T-helper 2 cell treated with Interferon-gamma antibody and Interleukin-4, amounts not matched to agents 5 μg/mL and 100 μg/mL, for 36 hours (primary cell): Measurements from ENCODE around the gene SYNPR.

ENCODE experiments used
- DNase-seq: peaks from one replicate; pipeline ENCODE4 v3.0.0; 2021; ENCODE audit warnings: low spot score
- H3K27ac Mint-ChIP-seq: one replicate; pipeline ENCODE4 v1.8.0; 2021; ENCODE audit warnings: mild to moderate bottlenecking, mixed read lengths
- H3K27me3 Mint-ChIP-seq: one replicate; pipeline ENCODE4 v1.8.0; 2021; ENCODE audit warnings: low read depth, mixed read lengths
- H3K36me3 Mint-ChIP-seq: one replicate; pipeline ENCODE4 v1.8.0; 2021; ENCODE audit warnings: low read depth, mixed read lengths
- H3K4me1 Mint-ChIP-seq: one replicate; pipeline ENCODE4 v1.8.0; 2021; ENCODE audit warnings: low read depth, mixed read lengths
- H3K4me3 Mint-ChIP-seq: one replicate; pipeline ENCODE4 v1.8.0; 2022; ENCODE audit warnings: mild to moderate bottlenecking, moderate library complexity, mixed read lengths
- H3K9me3 Mint-ChIP-seq: one replicate; pipeline ENCODE4 v1.8.0; 2021; ENCODE audit warnings: mixed read lengths

Gene SYNPR

DNA sequence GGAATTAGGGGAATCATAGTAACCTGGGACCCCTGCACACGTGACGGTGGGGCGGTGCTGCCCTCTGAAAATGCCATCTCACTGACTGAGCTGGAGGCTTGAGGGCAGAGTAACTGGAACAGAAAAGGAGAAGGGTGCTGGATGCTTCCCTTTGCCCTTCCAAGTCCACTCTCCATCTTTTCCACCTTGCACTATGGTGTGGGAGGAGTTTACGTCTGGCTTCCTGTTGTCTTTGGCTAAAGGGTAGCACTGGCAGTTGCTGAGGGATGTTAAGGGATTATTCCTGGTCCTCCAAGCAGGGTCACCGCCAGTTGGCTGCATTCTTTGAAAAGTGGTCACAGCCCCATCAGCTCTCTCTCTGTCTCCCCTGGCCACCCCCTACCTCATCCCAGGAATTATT lies 245.0 kb downstream of the SYNPR start:
- no peaks in the 10 kb centered on the region for H3K27me3 Mint-ChIP-seq
- no peak for DNase-seq
- H3K27ac Mint-ChIP-seq = no peak overlapping the region
- H3K36me3 Mint-ChIP-seq = no peaks in the 10 kb centered on the region
- no peaks in the 10 kb centered on the region for H3K4me1 Mint-ChIP-seq
- H3K4me3 Mint-ChIP-seq = no peak overlapping the region
- H3K9me3 Mint-ChIP-seq = no peaks in the 10 kb centered on the region

DNA sequence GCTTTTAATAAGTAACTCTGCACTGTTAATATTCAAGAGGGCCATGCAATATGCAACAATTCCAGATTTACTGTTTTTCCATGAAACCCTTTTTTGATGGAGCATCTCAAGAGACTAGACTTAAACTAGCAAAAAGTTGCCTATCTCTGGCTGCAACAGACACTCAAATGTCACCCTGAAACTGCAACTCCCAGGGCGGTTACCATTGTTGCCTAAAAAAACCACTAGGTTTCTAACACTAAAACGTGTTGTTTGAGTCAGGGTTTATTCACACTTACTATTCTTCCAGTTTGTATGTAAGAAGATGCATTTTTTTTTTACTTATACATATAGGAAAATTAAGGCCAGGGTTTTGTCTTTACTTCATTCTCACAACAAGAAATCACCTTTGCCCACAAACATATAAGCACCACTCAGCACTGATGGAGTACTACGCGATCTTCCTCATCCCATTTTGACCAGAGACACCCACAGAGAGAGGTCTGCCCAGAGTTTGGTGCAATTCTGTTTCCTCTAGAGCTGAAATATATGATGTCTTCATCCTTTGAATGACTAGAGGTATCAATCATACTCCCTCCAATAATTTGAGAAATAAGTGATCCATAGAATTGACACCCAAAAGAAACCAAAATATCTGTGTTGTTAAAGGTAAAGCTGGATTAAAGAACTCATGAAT lies 250.4 kb downstream of the SYNPR start:
- no peaks in the 10 kb centered on the region for H3K4me1 Mint-ChIP-seq
- H3K4me3 Mint-ChIP-seq = no peak overlapping the region
- no peaks in the 10 kb centered on the region for H3K9me3 Mint-ChIP-seq
- H3K36me3 Mint-ChIP-seq = no peaks in the 10 kb centered on the region
- H3K27me3 Mint-ChIP-seq = no peaks in the 10 kb centered on the region
- no peak overlapping the region for H3K27ac Mint-ChIP-seq
- DNase-seq = no peak

DNA sequence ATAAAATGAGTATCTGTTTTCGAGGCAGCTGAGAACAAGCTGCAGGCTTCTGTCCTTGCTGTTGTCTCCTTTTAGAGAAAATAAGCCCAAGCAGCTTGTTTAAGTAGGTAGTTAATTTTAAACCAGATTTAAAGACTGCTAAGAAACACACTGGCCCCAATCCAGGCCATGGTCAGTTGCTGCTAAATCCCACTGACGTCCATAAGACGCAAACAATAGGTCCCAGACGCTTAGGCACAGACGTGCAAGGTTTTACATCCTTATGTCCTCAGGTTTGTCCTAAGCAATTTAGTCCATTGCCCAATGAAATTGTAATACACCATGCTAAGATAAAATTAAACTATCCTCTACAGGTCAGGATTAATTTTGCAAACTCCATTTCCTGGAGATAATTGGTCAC lies 254.4 kb downstream of the SYNPR start:
- H3K27ac Mint-ChIP-seq = no peak overlapping the region
- no peaks in the 10 kb centered on the region for H3K4me1 Mint-ChIP-seq
- H3K36me3 Mint-ChIP-seq = no peaks in the 10 kb centered on the region
- DNase-seq = no peak
- no peak overlapping the region for H3K4me3 Mint-ChIP-seq
- no peaks in the 10 kb centered on the region for H3K27me3 Mint-ChIP-seq
- H3K9me3 Mint-ChIP-seq = no peaks in the 10 kb centered on the region

DNA sequence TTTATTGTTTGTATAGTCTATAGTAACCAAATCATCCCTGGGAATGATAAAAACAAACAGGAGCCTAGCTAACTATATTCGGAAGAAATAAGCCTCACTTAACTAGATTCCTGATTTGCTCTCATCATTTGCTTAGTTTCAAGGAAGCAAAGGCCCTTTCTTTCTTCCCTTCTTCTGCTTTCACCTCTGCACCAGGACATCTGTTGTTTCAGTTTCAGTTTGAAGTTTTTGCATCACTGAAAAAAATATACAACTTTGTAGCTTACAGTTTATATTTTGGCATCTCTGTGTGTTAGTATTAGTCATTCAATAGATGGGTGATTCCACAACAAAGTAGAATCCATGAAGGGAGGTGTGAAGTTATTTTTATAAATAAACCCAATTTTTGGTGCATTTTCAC lies 260.8 kb downstream of the SYNPR start:
- no peaks in the 10 kb centered on the region for H3K9me3 Mint-ChIP-seq
- H3K27me3 Mint-ChIP-seq = no peaks in the 10 kb centered on the region
- no peaks in the 10 kb centered on the region for H3K4me1 Mint-ChIP-seq
- DNase-seq = no peak
- no peaks in the 10 kb centered on the region for H3K36me3 Mint-ChIP-seq
- H3K4me3 Mint-ChIP-seq = no peak overlapping the region
- no peak overlapping the region for H3K27ac Mint-ChIP-seq

DNA sequence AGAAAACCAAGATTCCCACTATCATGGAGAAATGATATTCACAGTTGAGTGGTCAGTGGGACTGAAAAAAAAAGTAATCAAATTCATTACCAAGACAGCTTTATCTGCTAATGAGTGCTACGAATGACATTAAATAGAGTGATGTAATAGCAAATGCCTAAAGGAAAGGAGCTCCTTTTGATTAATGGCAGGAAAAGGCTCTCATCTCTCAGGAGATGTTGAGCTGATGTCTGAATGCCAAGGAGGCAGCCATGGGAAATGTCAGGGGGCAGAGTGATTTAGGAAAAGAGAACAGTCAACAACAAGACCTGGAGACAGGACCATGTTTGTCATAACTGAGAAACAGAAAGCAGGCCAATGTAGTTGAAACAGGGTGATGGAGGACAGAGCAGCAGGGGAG lies 277.7 kb downstream of the SYNPR start:
- peaks cover 6% of the 10 kb centered on the region for H3K9me3 Mint-ChIP-seq
- no peaks in the 10 kb centered on the region for H3K27me3 Mint-ChIP-seq
- no peaks in the 10 kb centered on the region for H3K36me3 Mint-ChIP-seq
- H3K27ac Mint-ChIP-seq = no peak overlapping the region
- H3K4me3 Mint-ChIP-seq = no peak overlapping the region
- no peak for DNase-seq
- no peaks in the 10 kb centered on the region for H3K4me1 Mint-ChIP-seq

DNA sequence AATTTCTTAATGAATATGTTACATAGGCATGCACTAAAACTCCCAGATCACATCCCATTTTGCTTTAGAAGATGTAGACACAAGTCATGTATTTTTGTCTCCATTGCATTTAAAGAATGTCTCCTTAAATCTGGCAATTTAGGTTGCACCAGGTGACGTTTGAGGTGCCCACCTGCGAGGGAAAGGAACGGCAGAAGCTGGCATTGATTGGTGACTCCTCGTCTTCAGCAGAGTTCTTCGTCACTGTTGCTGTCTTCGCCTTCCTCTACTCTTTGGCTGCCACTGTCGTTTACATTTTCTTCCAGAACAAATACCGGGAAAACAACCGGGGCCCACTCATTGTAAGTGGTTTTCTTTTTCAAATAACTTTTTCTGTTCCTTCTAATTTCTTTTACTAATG lies 278.3 kb downstream of the SYNPR start:
- Mint-ChIP-seq H3K4me1 (no peaks in the 10 kb centered on the region), H3K9me3 (peaks cover 6% of the 10 kb centered on the region), H3K27ac (no peak overlapping the region), H3K4me3 (no peak overlapping the region), H3K36me3 (no peaks in the 10 kb centered on the region), H3K27me3 (no peaks in the 10 kb centered on the region)
- DNase-seq = no peak

DNA sequence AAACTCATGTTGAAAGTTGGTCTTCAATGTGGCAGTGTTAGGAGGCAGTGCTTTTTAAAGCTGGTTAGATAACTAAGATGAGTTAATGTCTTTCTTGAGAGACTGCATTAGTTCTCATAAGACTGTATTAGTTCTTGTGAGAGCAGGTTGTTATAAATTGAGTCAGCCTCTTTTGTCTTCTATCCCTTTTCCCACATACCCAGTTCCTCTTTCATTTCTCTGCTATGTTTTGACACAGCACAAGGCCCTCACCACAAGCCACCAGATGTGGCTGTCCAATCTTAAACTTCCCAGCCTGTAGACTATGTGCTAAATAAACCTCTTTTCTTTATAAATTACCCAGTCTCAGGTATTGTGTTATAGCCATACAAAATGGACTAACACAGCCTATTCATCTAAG lies 279.8 kb downstream of the SYNPR start:
- Mint-ChIP-seq H3K36me3 (no peaks in the 10 kb centered on the region), H3K4me1 (no peaks in the 10 kb centered on the region), H3K27me3 (no peaks in the 10 kb centered on the region)

DNA sequence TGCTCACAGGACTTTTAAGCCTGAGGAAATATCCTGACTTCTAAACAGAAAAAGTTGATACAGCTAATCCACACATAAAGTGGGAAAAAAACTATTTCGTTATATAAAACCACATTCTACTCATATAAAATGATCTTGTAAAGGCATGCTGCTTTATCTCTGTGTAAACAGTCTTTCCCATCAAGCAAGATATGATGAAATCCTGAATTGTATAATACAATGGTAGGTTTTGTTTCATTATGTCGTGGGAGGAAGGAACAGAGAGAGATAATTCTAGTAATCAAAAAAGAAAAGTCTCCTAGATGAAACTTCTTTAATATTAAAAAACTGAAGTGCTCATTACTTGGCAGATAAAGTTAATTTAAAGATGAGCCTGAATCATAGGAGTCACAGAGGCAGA lies 281.8 kb downstream of the SYNPR start:
- Mint-ChIP-seq H3K9me3 (no peaks in the 10 kb centered on the region), H3K4me1 (no peaks in the 10 kb centered on the region), H3K27ac (no peak overlapping the region), H3K36me3 (no peaks in the 10 kb centered on the region), H3K27me3 (no peaks in the 10 kb centered on the region), H3K4me3 (no peak overlapping the region)
- no peak for DNase-seq

More for the DNA sequence above, 279.8 kb downstream of the SYNPR start:
- no peak for DNase-seq
- no peak overlapping the region for H3K4me3 Mint-ChIP-seq
- H3K27ac Mint-ChIP-seq = no peak overlapping the region
- peaks cover 6% of the 10 kb centered on the region for H3K9me3 Mint-ChIP-seq

DNA sequence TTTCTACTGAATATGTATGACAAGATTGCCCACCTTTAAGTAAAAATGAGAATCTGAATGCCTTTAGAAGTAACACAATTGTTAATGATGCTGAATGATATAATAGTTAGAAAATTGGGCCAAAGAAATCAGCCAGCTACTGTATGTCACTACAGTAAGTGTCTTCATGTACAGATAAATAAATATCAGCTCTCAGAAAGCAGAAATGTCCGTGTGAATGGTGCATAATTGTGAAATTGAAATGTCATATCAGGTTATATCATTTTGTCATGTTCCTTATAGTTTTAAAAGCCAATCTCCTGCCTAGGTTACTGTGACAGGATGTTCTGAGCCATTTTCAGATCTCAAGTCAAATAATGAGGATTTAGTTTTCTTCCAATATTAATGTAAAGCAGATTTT lies 283.8 kb downstream of the SYNPR start:
- Mint-ChIP-seq H3K4me1 (no peaks in the 10 kb centered on the region), H3K36me3 (no peaks in the 10 kb centered on the region), H3K4me3 (no peak overlapping the region), H3K27me3 (no peaks in the 10 kb centered on the region), H3K9me3 (no peaks in the 10 kb centered on the region), H3K27ac (no peak overlapping the region)
- DNase-seq = no peak

DNA sequence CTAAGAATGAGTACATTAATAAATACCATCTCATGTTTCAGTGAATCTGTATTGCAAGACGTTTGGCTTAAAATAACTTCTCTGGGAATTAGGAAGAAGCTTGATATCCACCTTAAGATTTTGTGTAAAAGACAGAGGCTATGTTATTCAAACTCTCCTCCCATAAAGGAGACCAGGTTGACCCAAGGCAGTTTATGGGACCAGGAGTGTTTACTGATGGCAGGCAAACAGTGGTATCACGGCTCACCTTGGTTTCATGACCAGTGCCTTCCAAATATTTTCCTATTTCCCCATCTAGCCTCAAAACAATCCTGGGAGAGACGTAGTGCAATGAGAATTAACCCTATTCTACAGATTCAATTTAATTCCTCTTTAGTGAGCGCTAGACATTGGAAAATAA lies 284.2 kb downstream of the SYNPR start:
- H3K36me3 Mint-ChIP-seq = no peaks in the 10 kb centered on the region
- DNase-seq = no peak
- H3K4me1 Mint-ChIP-seq = no peaks in the 10 kb centered on the region
- no peak overlapping the region for H3K27ac Mint-ChIP-seq
- H3K27me3 Mint-ChIP-seq = no peaks in the 10 kb centered on the region
- no peak overlapping the region for H3K4me3 Mint-ChIP-seq
- H3K9me3 Mint-ChIP-seq = no peaks in the 10 kb centered on the region

DNA sequence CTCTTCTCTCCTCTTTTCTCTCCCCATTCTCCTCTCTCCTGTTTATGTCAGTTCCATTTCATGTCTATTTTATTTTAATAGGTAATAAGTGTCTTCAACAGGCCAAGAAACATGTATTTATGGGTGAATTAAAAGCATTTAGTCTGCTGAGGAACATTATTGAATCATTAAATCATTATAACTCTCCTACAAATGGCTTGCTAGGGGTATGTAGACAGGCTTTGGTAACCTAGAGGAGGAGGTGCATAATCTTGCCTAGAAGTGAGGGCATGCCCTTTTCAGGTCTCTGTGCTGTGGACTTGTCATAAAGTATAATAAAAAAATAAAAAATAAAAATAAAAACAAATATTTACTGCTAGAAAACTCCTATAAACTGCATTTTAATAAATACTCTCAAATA lies 285.5 kb downstream of the SYNPR start:
- Mint-ChIP-seq H3K4me3 (no peak overlapping the region), H3K27me3 (no peaks in the 10 kb centered on the region), H3K36me3 (no peaks in the 10 kb centered on the region), H3K9me3 (no peaks in the 10 kb centered on the region), H3K27ac (no peak overlapping the region), H3K4me1 (no peaks in the 10 kb centered on the region)
- DNase-seq = no peak

DNA sequence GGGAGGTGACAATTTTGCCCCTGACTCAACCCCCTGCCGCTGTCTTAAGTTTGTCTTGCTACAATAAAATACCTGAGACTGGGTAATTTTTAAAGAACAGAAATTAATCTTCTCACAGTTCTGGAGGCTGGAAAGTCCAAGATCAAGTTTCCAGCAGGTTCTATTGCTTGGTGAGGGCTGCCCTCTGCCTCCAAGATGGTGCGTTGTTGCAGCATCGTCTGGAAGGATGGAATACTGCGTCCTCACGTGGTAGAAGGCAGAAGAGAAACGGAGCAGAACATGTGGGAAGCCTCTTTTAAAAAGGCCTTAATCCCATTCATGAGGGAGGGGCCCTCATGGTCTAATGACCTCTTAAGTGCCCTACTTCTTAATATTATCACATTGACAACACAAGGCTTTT lies 287.1 kb downstream of the SYNPR start:
- no peaks in the 10 kb centered on the region for H3K36me3 Mint-ChIP-seq
- no peaks in the 10 kb centered on the region for H3K9me3 Mint-ChIP-seq
- no peaks in the 10 kb centered on the region for H3K27me3 Mint-ChIP-seq
- H3K27ac Mint-ChIP-seq = no peak overlapping the region
- H3K4me3 Mint-ChIP-seq = no peak overlapping the region
- DNase-seq = no peak
- H3K4me1 Mint-ChIP-seq = no peaks in the 10 kb centered on the region

DNA sequence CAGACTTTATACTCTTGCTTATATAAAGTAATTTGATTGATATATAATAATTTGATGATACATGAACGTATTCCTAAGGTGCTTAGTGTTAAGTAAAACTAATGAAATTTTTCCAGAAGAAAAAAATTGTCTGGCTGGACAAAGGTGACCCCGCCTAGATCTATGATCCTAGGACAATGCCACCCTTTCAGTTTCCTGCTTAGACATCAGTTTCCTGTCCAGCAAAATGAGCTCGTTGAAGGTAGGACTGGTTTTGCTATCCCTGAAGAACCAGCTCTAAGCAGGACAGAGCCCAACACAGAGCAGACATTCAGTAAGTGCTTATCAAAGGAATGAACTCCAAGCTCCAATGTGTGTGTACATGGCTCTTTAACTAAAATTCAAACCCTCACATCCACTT lies 293.6 kb downstream of the SYNPR start:
- DNase-seq = no peak
- H3K4me3 Mint-ChIP-seq = no peak overlapping the region
- no peaks in the 10 kb centered on the region for H3K4me1 Mint-ChIP-seq
- H3K27me3 Mint-ChIP-seq = no peaks in the 10 kb centered on the region
- no peak overlapping the region for H3K27ac Mint-ChIP-seq
- no peaks in the 10 kb centered on the region for H3K9me3 Mint-ChIP-seq
- no peaks in the 10 kb centered on the region for H3K36me3 Mint-ChIP-seq

DNA sequence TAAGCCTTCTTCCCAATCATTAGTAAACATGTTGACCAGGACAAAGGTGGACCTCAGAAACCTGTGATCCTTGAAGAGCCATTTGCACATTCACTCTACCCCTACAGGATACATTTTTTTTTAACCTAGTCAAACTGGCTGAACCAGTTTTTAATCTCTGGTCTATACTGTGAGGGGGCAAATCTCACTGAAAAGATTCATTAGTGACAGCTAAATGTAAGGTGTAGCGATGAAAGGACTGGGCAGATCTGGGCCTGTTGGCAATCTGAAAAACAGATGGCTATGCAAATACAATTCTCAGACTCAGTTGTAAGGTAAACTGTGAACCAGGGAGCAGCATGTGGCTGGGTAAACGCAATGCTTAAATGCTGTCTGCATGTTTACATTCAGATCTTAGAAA lies 298.7 kb downstream of the SYNPR start:
- H3K36me3 Mint-ChIP-seq = no peaks in the 10 kb centered on the region
- H3K4me3 Mint-ChIP-seq = no peak overlapping the region
- no peak overlapping the region for H3K27ac Mint-ChIP-seq
- DNase-seq = no peak
- no peaks in the 10 kb centered on the region for H3K9me3 Mint-ChIP-seq
- H3K27me3 Mint-ChIP-seq = no peaks in the 10 kb centered on the region
- no peaks in the 10 kb centered on the region for H3K4me1 Mint-ChIP-seq

DNA sequence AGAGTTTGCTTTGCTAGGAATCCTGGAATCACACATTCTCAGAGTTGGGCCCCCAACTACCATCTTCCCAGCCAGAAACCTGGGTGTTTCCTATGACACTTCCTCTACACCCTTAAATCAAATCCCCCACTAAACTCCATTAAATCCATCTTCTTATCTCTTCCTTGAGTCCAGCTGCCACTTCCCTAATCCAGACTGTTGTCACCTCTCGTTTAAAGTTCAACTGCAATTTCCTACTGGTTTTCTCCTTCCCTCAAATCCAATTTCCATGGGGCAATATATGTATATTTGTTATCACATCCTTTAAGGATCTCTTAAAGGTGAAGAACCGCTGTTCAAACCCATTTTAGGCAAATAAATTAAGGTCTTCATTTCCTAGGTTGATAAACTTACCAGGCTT lies 300.8 kb downstream of the SYNPR start:
- no peaks in the 10 kb centered on the region for H3K9me3 Mint-ChIP-seq
- no peaks in the 10 kb centered on the region for H3K4me1 Mint-ChIP-seq
- H3K4me3 Mint-ChIP-seq = no peak overlapping the region
- no peak overlapping the region for H3K27ac Mint-ChIP-seq
- H3K27me3 Mint-ChIP-seq = no peaks in the 10 kb centered on the region
- H3K36me3 Mint-ChIP-seq = no peaks in the 10 kb centered on the region
- no peak for DNase-seq
